GM23338 (cell line): ENCODE results near the gene SLC39A11. TPM values are rescaled to one million over a fixed set of nuclear protein-coding genes. Genes with fewer than 3 reads are reported as not detected.

Experiments
- ATAC-seq: fragments of 200-7000 bp; cut with Tn5 transposase; 3 replicates; pipeline ENCODE4 v1.9.1; 2020
- DNase-seq: peaks from one replicate; pipeline ENCODE4 v3.0.0-alpha.2; 2015; ENCODE audit warnings: low spot score
- H2AFZ ChIP-seq: fragments of 200-600 bp; sonication (generic); 2 replicates; pipeline ENCODE4 v1.8.0; 2016; ENCODE audit warnings: antibody characterized with exemption, mild to moderate bottlenecking, moderate library complexity
- H3F3A ChIP-seq: fragments of 200-600 bp; sonication (generic); replicated peaks from 2 replicates; pipeline ENCODE4 v1.8.0; 2017; ENCODE audit warnings: antibody characterized with exemption, mixed run types, low read depth
- H3K27ac ChIP-seq: fragments of 200-600 bp; sonication (generic); 2 replicates; pipeline ENCODE4 v1.6.1; 2016; ENCODE audit warnings: low read depth
- H3K27me3 ChIP-seq: fragments of 200-600 bp; sonication (generic); 2 replicates; pipeline ENCODE4 v1.8.0; 2016; ENCODE audit warnings: mild to moderate bottlenecking, mixed run types, moderate library complexity; ENCODE audit not compliant: insufficient read depth
- H3K36me3 ChIP-seq: fragments of 200-600 bp; sonication (generic); 2 replicates; pipeline ENCODE4 v1.8.0; 2016; ENCODE audit warnings: mild to moderate bottlenecking; ENCODE audit not compliant: insufficient read depth
- H3K4me1 ChIP-seq: fragments of 200-600 bp; sonication (generic); 2 replicates; pipeline ENCODE4 v1.8.0; 2016; ENCODE audit warnings: mild to moderate bottlenecking, moderate library complexity; ENCODE audit not compliant: insufficient read depth
- H3K4me2 ChIP-seq: fragments of 200-600 bp; sonication (generic); 2 replicates; pipeline ENCODE4 v1.7.1; 2017; ENCODE audit warnings: mixed run types
- H3K4me3 ChIP-seq: fragments of 200-600 bp; sonication (generic); 2 replicates; pipeline ENCODE4 v1.6.1; 2016; ENCODE audit warnings: mixed run types
- H3K79me2 ChIP-seq: fragments of 200-600 bp; sonication (generic); replicated peaks from 2 replicates; pipeline ENCODE4 v1.8.0; 2017; ENCODE audit warnings: mild to moderate bottlenecking; ENCODE audit not compliant: insufficient read depth
- H3K9me2 ChIP-seq: fragments of 200-600 bp; sonication (generic); 2 replicates; pipeline ENCODE4 v1.8.0; 2017; ENCODE audit not compliant: insufficient read depth
- H4K20me1 ChIP-seq: fragments of 200-600 bp; sonication (generic); replicated peaks from 2 replicates; pipeline ENCODE4 v1.8.0; 2017; ENCODE audit warnings: mild to moderate bottlenecking; ENCODE audit not compliant: insufficient read depth
- H3K27ac Mint-ChIP-seq: 2 replicates; pipeline ENCODE4 v1.8.0; 2020; ENCODE audit warnings: inconsistent platforms, mild to moderate bottlenecking, moderate library complexity, mixed read lengths
- H3K27me3 Mint-ChIP-seq: 3 replicates; pipeline ENCODE4 v1.8.0; 2022; ENCODE audit warnings: low read depth, mild to moderate bottlenecking, moderate library complexity, mixed read lengths, inconsistent platforms; ENCODE audit not compliant: insufficient read depth, poor library complexity
- H3K36me3 Mint-ChIP-seq: 3 replicates; pipeline ENCODE4 v1.8.0; 2021; ENCODE audit warnings: low read depth, mild to moderate bottlenecking, inconsistent platforms, moderate library complexity, mixed read lengths
- H3K4me1 Mint-ChIP-seq: 3 replicates; pipeline ENCODE4 v1.8.0; 2020; ENCODE audit warnings: mild to moderate bottlenecking, inconsistent platforms, mixed read lengths
- H3K4me3 Mint-ChIP-seq: 3 replicates; pipeline ENCODE4 v1.8.0; 2021; ENCODE audit warnings: moderate library complexity, mild to moderate bottlenecking, inconsistent platforms, mixed read lengths
- H3K9me3 Mint-ChIP-seq: 3 replicates; pipeline ENCODE4 v1.8.0; 2020; ENCODE audit warnings: moderate library complexity, mild to moderate bottlenecking, inconsistent platforms, mixed read lengths
- CREB1 ChIP-seq: fragments of 250-450 bp; sonication (Bioruptor Pico); IDR thresholded peaks from 2 replicates; pipeline ENCODE4 v1.5.0; 2020; ENCODE audit warnings: low read depth, mild to moderate bottlenecking, moderate library complexity
- EZH2phosphoT487 ChIP-seq: fragments of 200-600 bp; sonication (generic); IDR thresholded peaks from one replicate; pipeline ENCODE4 v1.8.1; 2018; ENCODE audit warnings: antibody characterized with exemption; ENCODE audit not compliant: unreplicated experiment
- JUNB ChIP-seq: IDR thresholded peaks from one replicate; pipeline ENCODE4 v1.6.1; 2016; ENCODE audit warnings: antibody characterized with exemption; ENCODE audit not compliant: unreplicated experiment
- NANOG ChIP-seq: IDR thresholded peaks from 2 replicates; pipeline ENCODE4 v1.6.1; 2016; ENCODE audit warnings: antibody characterized with exemption, borderline replicate concordance
- POLR2AphosphoS5 ChIP-seq: IDR thresholded peaks from 2 replicates; pipeline ENCODE4 v1.6.1; 2016; ENCODE audit warnings: antibody characterized with exemption, low read depth
- STAT1 ChIP-seq: IDR thresholded peaks from one replicate; pipeline ENCODE4 v1.6.1; 2016; ENCODE audit warnings: antibody characterized with exemption; ENCODE audit not compliant: unreplicated experiment
- ZNF114 ChIP-seq: fragments of 250-450 bp; sonication (Bioruptor Pico); IDR thresholded peaks from 2 replicates; pipeline ENCODE4 v1.5.0; 2020; ENCODE audit warnings: mild to moderate bottlenecking, moderate library complexity
- ZNF331 ChIP-seq: fragments of 250-450 bp; sonication (Bioruptor Pico); IDR thresholded peaks from 2 replicates; pipeline ENCODE4 v1.5.0; 2020; ENCODE audit warnings: low read depth, mild to moderate bottlenecking, moderate library complexity
- polyA plus RNA-seq: library from polyadenylated mRNA; unstranded; fragments of >200 nt; fragmentation: Nextera tagmentation; extraction: Ambion mirVana; gene quantifications from 2 replicates; pipeline ENCODE4 v1.2.1, GENCODE V29; 2016
- total RNA-seq: library from RNA; depleted of rRNA; stranded (reverse); fragments of >200 nt; shearing (Covaris generic); gene quantifications from 2 replicates; pipeline ENCODE4 v1.2.3, GENCODE V29; 2014
- TF ChIP-seq, protein P1 (sequence below): IDR thresholded peaks from 2 replicates; pipeline ENCODE4 v1.6.1; 2016; ENCODE audit warnings: antibody characterized with exemption
- TF ChIP-seq, protein P2 (sequence below): IDR thresholded peaks from one replicate; pipeline ENCODE4 v1.6.1; 2018; ENCODE audit warnings: antibody characterized with exemption; ENCODE audit not compliant: unreplicated experiment
- TF ChIP-seq, protein P3 (sequence below): fragments of 250-450 bp; sonication (Bioruptor Pico); IDR thresholded peaks from 2 replicates; pipeline ENCODE4 v1.5.0; 2020; ENCODE audit warnings: mild to moderate bottlenecking, moderate library complexity

Gene SLC39A11
- total and polyA plus RNA-seq, 2 experiments from 2014 or later, result 10.8 to 18.1 TPM

DNA sequence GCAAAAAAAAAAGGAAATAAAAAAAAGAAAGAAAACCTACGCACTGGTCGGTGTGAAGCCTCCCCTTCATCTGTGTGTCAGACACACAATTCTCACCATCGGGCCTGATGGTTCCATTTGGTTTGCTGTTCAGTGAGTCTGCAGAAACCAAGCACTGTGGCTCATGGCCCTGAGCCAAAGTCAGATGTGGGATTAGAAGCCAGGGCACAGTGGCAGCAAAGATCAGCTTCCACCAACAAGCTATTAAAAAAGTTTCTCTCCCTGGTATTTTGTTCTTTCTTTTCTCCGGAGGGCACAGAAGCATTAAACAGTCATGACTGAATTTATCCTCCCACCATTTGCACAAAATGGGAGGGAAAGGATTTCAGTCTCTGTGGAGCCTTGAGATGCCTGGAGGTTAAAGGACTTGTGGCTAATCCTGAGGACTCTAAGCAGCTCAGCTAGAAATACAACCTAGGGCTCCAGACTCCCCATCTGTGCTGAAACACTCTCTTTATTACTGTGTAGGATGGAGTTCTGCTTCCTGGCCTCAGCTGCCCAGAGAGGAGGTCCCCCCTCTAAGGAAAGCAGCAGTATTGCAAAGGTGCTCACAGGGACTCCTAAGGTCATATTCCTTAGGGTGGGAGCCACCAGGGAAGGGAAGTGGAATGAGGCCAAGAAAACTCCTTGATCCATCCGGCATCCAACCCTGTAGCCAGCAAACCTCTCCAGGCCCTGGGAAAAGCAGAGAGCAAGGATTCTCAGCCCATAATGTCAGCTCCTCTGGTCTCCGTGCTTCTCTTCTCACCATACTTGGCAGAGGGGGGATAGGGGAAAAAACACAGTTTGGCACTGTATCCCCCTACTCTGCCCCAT is 28.2 kb downstream of the SLC39A11 start:
- H2AFZ ChIP-seq, result no peak overlapping the region
- no peak for TF ChIP-seq EZH2phosphoT487
- TF ChIP-seq, protein P1, sequence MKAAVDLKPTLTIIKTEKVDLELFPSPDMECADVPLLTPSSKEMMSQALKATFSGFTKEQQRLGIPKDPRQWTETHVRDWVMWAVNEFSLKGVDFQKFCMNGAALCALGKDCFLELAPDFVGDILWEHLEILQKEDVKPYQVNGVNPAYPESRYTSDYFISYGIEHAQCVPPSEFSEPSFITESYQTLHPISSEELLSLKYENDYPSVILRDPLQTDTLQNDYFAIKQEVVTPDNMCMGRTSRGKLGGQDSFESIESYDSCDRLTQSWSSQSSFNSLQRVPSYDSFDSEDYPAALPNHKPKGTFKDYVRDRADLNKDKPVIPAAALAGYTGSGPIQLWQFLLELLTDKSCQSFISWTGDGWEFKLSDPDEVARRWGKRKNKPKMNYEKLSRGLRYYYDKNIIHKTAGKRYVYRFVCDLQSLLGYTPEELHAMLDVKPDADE, result no peak
- no peak for TF ChIP-seq CREB1 (CRISPR knock-in tag)
- TF ChIP-seq, protein P2, sequence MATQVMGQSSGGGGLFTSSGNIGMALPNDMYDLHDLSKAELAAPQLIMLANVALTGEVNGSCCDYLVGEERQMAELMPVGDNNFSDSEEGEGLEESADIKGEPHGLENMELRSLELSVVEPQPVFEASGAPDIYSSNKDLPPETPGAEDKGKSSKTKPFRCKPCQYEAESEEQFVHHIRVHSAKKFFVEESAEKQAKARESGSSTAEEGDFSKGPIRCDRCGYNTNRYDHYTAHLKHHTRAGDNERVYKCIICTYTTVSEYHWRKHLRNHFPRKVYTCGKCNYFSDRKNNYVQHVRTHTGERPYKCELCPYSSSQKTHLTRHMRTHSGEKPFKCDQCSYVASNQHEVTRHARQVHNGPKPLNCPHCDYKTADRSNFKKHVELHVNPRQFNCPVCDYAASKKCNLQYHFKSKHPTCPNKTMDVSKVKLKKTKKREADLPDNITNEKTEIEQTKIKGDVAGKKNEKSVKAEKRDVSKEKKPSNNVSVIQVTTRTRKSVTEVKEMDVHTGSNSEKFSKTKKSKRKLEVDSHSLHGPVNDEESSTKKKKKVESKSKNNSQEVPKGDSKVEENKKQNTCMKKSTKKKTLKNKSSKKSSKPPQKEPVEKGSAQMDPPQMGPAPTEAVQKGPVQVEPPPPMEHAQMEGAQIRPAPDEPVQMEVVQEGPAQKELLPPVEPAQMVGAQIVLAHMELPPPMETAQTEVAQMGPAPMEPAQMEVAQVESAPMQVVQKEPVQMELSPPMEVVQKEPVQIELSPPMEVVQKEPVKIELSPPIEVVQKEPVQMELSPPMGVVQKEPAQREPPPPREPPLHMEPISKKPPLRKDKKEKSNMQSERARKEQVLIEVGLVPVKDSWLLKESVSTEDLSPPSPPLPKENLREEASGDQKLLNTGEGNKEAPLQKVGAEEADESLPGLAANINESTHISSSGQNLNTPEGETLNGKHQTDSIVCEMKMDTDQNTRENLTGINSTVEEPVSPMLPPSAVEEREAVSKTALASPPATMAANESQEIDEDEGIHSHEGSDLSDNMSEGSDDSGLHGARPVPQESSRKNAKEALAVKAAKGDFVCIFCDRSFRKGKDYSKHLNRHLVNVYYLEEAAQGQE, result no peak
- no peak for TF ChIP-seq ZNF331 (CRISPR knock-in tag)
- TF ChIP-seq POLR2AphosphoS5, result no peak
- TF ChIP-seq NANOG, result no peak
- no peak for TF ChIP-seq JUNB
- TF ChIP-seq, protein P3, sequence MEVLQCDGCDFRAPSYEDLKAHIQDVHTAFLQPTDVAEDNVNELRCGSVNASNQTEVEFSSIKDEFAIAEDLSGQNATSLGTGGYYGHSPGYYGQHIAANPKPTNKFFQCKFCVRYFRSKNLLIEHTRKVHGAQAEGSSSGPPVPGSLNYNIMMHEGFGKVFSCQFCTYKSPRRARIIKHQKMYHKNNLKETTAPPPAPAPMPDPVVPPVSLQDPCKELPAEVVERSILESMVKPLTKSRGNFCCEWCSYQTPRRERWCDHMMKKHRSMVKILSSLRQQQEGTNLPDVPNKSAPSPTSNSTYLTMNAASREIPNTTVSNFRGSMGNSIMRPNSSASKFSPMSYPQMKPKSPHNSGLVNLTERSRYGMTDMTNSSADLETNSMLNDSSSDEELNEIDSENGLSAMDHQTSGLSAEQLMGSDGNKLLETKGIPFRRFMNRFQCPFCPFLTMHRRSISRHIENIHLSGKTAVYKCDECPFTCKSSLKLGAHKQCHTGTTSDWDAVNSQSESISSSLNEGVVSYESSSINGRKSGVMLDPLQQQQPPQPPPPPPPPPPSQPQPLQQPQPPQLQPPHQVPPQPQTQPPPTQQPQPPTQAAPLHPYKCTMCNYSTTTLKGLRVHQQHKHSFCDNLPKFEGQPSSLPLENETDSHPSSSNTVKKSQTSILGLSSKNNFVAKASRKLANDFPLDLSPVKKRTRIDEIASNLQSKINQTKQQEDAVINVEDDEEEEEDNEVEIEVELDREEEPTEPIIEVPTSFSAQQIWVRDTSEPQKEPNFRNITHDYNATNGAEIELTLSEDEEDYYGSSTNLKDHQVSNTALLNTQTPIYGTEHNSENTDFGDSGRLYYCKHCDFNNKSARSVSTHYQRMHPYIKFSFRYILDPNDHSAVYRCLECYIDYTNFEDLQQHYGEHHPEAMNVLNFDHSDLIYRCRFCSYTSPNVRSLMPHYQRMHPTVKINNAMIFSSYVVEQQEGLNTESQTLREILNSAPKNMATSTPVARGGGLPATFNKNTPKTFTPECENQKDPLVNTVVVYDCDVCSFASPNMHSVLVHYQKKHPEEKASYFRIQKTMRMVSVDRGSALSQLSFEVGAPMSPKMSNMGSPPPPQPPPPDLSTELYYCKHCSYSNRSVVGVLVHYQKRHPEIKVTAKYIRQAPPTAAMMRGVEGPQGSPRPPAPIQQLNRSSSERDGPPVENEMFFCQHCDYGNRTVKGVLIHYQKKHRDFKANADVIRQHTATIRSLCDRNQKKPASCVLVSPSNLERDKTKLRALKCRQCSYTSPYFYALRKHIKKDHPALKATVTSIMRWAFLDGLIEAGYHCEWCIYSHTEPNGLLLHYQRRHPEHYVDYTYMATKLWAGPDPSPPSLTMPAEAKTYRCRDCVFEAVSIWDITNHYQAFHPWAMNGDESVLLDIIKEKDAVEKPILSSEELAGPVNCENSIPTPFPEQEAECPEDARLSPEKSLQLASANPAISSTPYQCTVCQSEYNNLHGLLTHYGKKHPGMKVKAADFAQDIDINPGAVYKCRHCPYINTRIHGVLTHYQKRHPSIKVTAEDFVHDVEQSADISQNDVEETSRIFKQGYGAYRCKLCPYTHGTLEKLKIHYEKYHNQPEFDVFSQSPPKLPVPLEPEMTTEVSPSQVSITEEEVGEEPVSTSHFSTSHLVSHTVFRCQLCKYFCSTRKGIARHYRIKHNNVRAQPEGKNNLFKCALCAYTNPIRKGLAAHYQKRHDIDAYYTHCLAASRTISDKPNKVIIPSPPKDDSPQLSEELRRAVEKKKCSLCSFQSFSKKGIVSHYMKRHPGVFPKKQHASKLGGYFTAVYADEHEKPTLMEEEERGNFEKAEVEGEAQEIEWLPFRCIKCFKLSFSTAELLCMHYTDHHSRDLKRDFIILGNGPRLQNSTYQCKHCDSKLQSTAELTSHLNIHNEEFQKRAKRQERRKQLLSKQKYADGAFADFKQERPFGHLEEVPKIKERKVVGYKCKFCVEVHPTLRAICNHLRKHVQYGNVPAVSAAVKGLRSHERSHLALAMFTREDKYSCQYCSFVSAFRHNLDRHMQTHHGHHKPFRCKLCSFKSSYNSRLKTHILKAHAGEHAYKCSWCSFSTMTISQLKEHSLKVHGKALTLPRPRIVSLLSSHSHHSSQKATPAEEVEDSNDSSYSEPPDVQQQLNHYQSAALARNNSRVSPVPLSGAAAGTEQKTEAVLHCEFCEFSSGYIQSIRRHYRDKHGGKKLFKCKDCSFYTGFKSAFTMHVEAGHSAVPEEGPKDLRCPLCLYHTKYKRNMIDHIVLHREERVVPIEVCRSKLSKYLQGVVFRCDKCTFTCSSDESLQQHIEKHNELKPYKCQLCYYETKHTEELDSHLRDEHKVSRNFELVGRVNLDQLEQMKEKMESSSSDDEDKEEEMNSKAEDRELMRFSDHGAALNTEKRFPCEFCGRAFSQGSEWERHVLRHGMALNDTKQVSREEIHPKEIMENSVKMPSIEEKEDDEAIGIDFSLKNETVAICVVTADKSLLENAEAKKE (CRISPR knock-in tag), result no peak
- TF ChIP-seq ZNF114 (CRISPR knock-in tag), result no peak
- no peak for TF ChIP-seq STAT1
- no peaks in the 10 kb centered on the region for H3K9me2 ChIP-seq
- H3K4me2 ChIP-seq, result no peak overlapping the region
- Mint-ChIP-seq H3K36me3 (peaks cover 9% of the 10 kb centered on the region; the same call in 1 of the 3 replicates), H3K4me3 (no peak overlapping the region), H3K27me3 (no peaks in the 10 kb centered on the region), H3K27ac (no peak overlapping the region), H3K9me3 (no peaks in the 10 kb centered on the region), H3K4me1 (no peaks in the 10 kb centered on the region)
- no peaks in the 10 kb centered on the region for H3K27me3 ChIP-seq
- H3K79me2 ChIP-seq, result no peaks in the 10 kb centered on the region
- H3F3A ChIP-seq, result no peaks in the 10 kb centered on the region
- no peak for DNase-seq
- no peaks in the 10 kb centered on the region for H4K20me1 ChIP-seq
- H3K36me3 ChIP-seq, result no peaks in the 10 kb centered on the region
- ATAC-seq, result no peak; the same call in 2 of the 3 replicates
- H3K4me3 ChIP-seq, result no peak overlapping the region
- no peaks in the 10 kb centered on the region for H3K4me1 ChIP-seq
- no peak overlapping the region for H3K27ac ChIP-seq
